Fibroblast of mammary gland (primary cell): ENCODE measurements around the gene CDC42SE1.

Source experiments
- DNase-seq: peaks from one replicate; pipeline ENCODE4 v3.0.0-alpha.2; 2010; ENCODE audit warnings: low read depth
- H3K4me3 ChIP-seq: 2 replicates; pipeline ENCODE4 v1.5.1; 2011; ENCODE audit warnings: low read depth, mild to moderate bottlenecking, low read length, moderate library complexity; ENCODE audit not compliant: control insufficient read depth
- CTCF ChIP-seq: conservative IDR thresholded peaks from 2 replicates; pipeline ENCODE4 v1.5.1; 2011; ENCODE audit warnings: low read depth, low read length, inconsistent platforms; ENCODE audit not compliant: control insufficient read depth, insufficient read depth

The CDC42SE1 gene

GRCh38 chr1:151072224-151072623, 12.8 kb upstream of the CDC42SE1 start:
- H3K4me3 ChIP-seq: no peak overlapping the region
- TF ChIP-seq CTCF: no peak
- DNase-seq: no peak

- H3K4me3 ChIP-seq: peak within 1 kb of the TSS; percentile 88
Observed at GRCh38 chr1:151070474-151071276, 11.3 kb upstream of the CDC42SE1 start, which contains the start of gene GABPB2. TSS of gene GABPB2 (plus strand) at chr1:151070761. CDS start at chr1:151088190, 17,429 bp downstream.

GRCh38 chr1:151069103-151069486, 9.7 kb upstream of the CDC42SE1 start:
- DNase-seq: no peak
- H3K4me3 ChIP-seq: no peak overlapping the region
- TF ChIP-seq CTCF: no peak

More at GRCh38 chr1:151070474-151071276, 11.3 kb upstream of the CDC42SE1 start, which contains the start of gene GABPB2:
- DNase-seq: peak; percentile 100
- peak; percentile 73 for TF ChIP-seq CTCF

GRCh38 chr1:151067185-151067584, 7.8 kb upstream of the CDC42SE1 start:
- DNase-seq: no peak
- TF ChIP-seq CTCF: no peak
- H3K4me3 ChIP-seq: no peak overlapping the region

- H3K4me3 ChIP-seq: no peak overlapping the region
- no peak for TF ChIP-seq CTCF
Observed at GRCh38 chr1:151065089-151065645, 5.7 kb upstream of the CDC42SE1 start.

GRCh38 chr1:151062741-151063371, 3.4 kb upstream of the CDC42SE1 start:
- DNase-seq: peak; percentile 92
- no peak for TF ChIP-seq CTCF
- H3K4me3 ChIP-seq: no peak overlapping the region

More at GRCh38 chr1:151065089-151065645, 5.7 kb upstream of the CDC42SE1 start:
- DNase-seq: no peak
